ENCODE results near the gene NAA10.

Gene NAA10

GRCh38 chrX:153908219-153908860, 26.5 kb downstream of the NAA10 start:
- no peak for DNase-seq (ENCODE audit: low spot score)

- DNase-seq (ENCODE audit: low spot score), result no peak
Observed at GRCh38 chrX:153907456-153907855, 27.4 kb downstream of the NAA10 start.

- no peak for DNase-seq (ENCODE audit: low spot score)
Observed at GRCh38 chrX:153906126-153906917, 28.5 kb downstream of the NAA10 start.

- no peak for DNase-seq (ENCODE audit: low spot score)
Observed at GRCh38 chrX:153905481-153906095, 29.2 kb downstream of the NAA10 start.

- DNase-seq (ENCODE audit: low spot score), result no peak
Observed at GRCh38 chrX:153903991-153904957, 30.6 kb downstream of the NAA10 start, which contains the start of gene AVPR2. AVPR2 (plus strand) TSS chrX:153904673; CDS start chrX:153905146, 473 bp downstream.

GRCh38 chrX:153903238-153903980, 31.4 kb downstream of the NAA10 start:
- DNase-seq (ENCODE audit: low spot score), result no peak

- no peak for DNase-seq (ENCODE audit: low spot score)
Observed at GRCh38 chrX:153902385-153902784, 32.5 kb downstream of the NAA10 start.

GRCh38 chrX:153901753-153902140, 33.1 kb downstream of the NAA10 start:
- no peak for DNase-seq (ENCODE audit: low spot score)

GRCh38 chrX:153900831-153901752, 33.7 kb downstream of the NAA10 start:
- DNase-seq (ENCODE audit: low spot score), result peak; percentile 25

- no peak for DNase-seq (ENCODE audit: low spot score)
Observed at GRCh38 chrX:153897899-153898298, 36.9 kb downstream of the NAA10 start.

GRCh38 chrX:153889123-153889522, 45.7 kb downstream of the NAA10 start:
- no peak for DNase-seq (ENCODE audit: low spot score)

- DNase-seq (ENCODE audit: low spot score), result no peak
Observed at GRCh38 chrX:153888344-153888743, 46.5 kb downstream of the NAA10 start.

GRCh38 chrX:153887385-153887784, 47.5 kb downstream of the NAA10 start:
- no peak for DNase-seq (ENCODE audit: low spot score)

GRCh38 chrX:153886915-153887314, 47.9 kb downstream of the NAA10 start:
- DNase-seq (ENCODE audit: low spot score), result no peak

GRCh38 chrX:153885968-153886903, 48.6 kb downstream of the NAA10 start, which contains the start of gene L1CAM:
L1CAM (minus strand) TSS chrX:153886173; CDS start chrX:153875836, 10,337 bp downstream.
- no peak for DNase-seq (ENCODE audit: low spot score)

GRCh38 chrX:153885208-153885787, 49.5 kb downstream of the NAA10 start:
- no peak for DNase-seq (ENCODE audit: low spot score)

- DNase-seq (ENCODE audit: low spot score), result no peak
Observed at GRCh38 chrX:153884590-153884989, 50.2 kb downstream of the NAA10 start.

GRCh38 chrX:153884136-153884535, 50.7 kb downstream of the NAA10 start:
- no peak for DNase-seq (ENCODE audit: low spot score)
